IMR-90 (cell line): ENCODE data around the gene TAF1B. TPM values are rescaled to one million over a fixed set of nuclear protein-coding genes. Genes with fewer than 3 reads are reported as not detected.

ENCODE experiments used
- ATAC-seq: fragments of 200-7000 bp; cut with Tn5 transposase; 2 replicates; pipeline ENCODE4 v1.9.1; 2020; ENCODE audit warnings: low read depth, mild to moderate bottlenecking, moderate library complexity
- BruUV-seq: library from RNA; stranded (reverse); fragments of 400-500 nt; replicated peaks from 2 replicates; lab custom pipeline; 2021; lab: Mats Ljungman, UMichigan
- CTCF ChIA-PET: fragments of 300-600 bp; formaldehyde crosslinking; extraction: SDS; loops from one replicate; lab custom pipeline; 2021; ENCODE audit warnings: antibody characterized with exemption; lab: Yijun Ruan, JAX
- POLR2A ChIA-PET: fragments of 300-600 bp; sonication (Branson Sonifier 250); formaldehyde crosslinking; loops from one replicate; lab custom pipeline; 2022; ENCODE audit warnings: antibody characterized with exemption; ENCODE audit not compliant: unreplicated experiment; lab: Charles Lee
- DNase-seq: peaks from one replicate; pipeline ENCODE4 v3.0.0; 2013
- H2AFZ ChIP-seq: replicated peaks from 2 replicates; pipeline ENCODE3; 2013; ENCODE audit warnings: low read length, mild to moderate bottlenecking; ENCODE audit not compliant: poor library complexity
- H2AK5ac ChIP-seq: 2 replicates; pipeline ENCODE4 v1.6.1; 2013; ENCODE audit warnings: low read depth, low read length, inconsistent platforms
- H2AK9ac ChIP-seq: replicated peaks from 2 replicates; pipeline ENCODE3; 2013; ENCODE audit warnings: mild to moderate bottlenecking, low read depth, low read length, moderate library complexity; ENCODE audit not compliant: poor library complexity
- H2BK120ac ChIP-seq: 2 replicates; pipeline ENCODE4 v1.6.1; 2013; ENCODE audit warnings: low read depth, low read length, inconsistent platforms
- H2BK15ac ChIP-seq: 3 replicates; pipeline ENCODE4 v1.6.1; 2013; ENCODE audit warnings: low read depth, low read length, inconsistent platforms
- H2BK20ac ChIP-seq: 2 replicates; pipeline ENCODE4 v1.6.1; 2013; ENCODE audit warnings: low read depth, mild to moderate bottlenecking, inconsistent platforms, low read length, moderate library complexity
- H2BK5ac ChIP-seq: 2 replicates; pipeline ENCODE4 v1.6.1; 2013; ENCODE audit warnings: mild to moderate bottlenecking, low read depth, low read length, inconsistent platforms; ENCODE audit not compliant: poor library complexity, severe bottlenecking
- H3K14ac ChIP-seq: replicated peaks from 2 replicates; pipeline ENCODE4 v1.6.1; 2013; ENCODE audit warnings: low read depth, low read length, inconsistent platforms
- H3K18ac ChIP-seq: 2 replicates; pipeline ENCODE4 v1.6.1; 2013; ENCODE audit warnings: low read depth, low read length, control low read depth
- H3K23ac ChIP-seq: 2 replicates; pipeline ENCODE4 v1.6.1; 2013; ENCODE audit warnings: low read depth, low read length, inconsistent platforms
- H3K27ac ChIP-seq: 2 replicates; pipeline ENCODE4 v1.5.1; 2013; ENCODE audit warnings: mild to moderate bottlenecking, control low read depth, low read length; ENCODE audit not compliant: insufficient read depth
- H3K27me3 ChIP-seq: 2 replicates; pipeline ENCODE4 v1.6.1; 2013; ENCODE audit warnings: low read length; ENCODE audit not compliant: control insufficient read depth, insufficient read depth
- H3K36me3 ChIP-seq: 2 replicates; pipeline ENCODE4 v1.6.1; 2013; ENCODE audit warnings: low read length, mixed read lengths; ENCODE audit not compliant: control insufficient read depth, insufficient read depth
- H3K4ac ChIP-seq: 2 replicates; pipeline ENCODE4 v1.6.1; 2013; ENCODE audit warnings: low read depth, low read length, inconsistent platforms
- H3K4me1 ChIP-seq: 2 replicates; pipeline ENCODE4 v1.6.1; 2013; ENCODE audit warnings: low read length, mixed read lengths; ENCODE audit not compliant: control insufficient read depth, insufficient read depth
- H3K4me2 ChIP-seq: 2 replicates; pipeline ENCODE4 v1.6.1; 2013; ENCODE audit warnings: low read depth, mild to moderate bottlenecking, control low read depth, low read length, moderate library complexity
- H3K4me3 ChIP-seq: 2 replicates; pipeline ENCODE4 v1.5.1; 2013; ENCODE audit warnings: low read depth, mild to moderate bottlenecking, control low read depth, low read length, moderate library complexity; ENCODE audit not compliant: insufficient read depth
- H3K56ac ChIP-seq: 2 replicates; pipeline ENCODE4 v1.6.1; 2013; ENCODE audit warnings: low read length, inconsistent platforms; ENCODE audit not compliant: insufficient read depth; ENCODE audit errors: extremely low read depth
- H3K79me1 ChIP-seq, 2 experiments: 2 replicates each; pipeline ENCODE4 v1.6.1; 2013; ENCODE audit warnings: low read length in 2 of 2, inconsistent platforms in 1 of 2, low read depth in 1 of 2
- H3K9ac ChIP-seq: 2 replicates; pipeline ENCODE4 v1.6.1; 2013; ENCODE audit warnings: low read depth, low read length, control low read depth
- H3K9me1 ChIP-seq: 2 replicates; pipeline ENCODE4 v1.6.1; 2013; ENCODE audit warnings: low read length, inconsistent platforms; ENCODE audit not compliant: insufficient read depth
- H3K9me3 ChIP-seq: 2 replicates; pipeline ENCODE4 v1.6.1; 2013; ENCODE audit warnings: low read length; ENCODE audit not compliant: control insufficient read depth, insufficient read depth
- H4K20me1 ChIP-seq: 2 replicates; pipeline ENCODE4 v1.6.1; 2013; ENCODE audit warnings: low read length, inconsistent platforms; ENCODE audit not compliant: insufficient read depth
- H4K5ac ChIP-seq: 2 replicates; pipeline ENCODE4 v1.6.1; 2013; ENCODE audit warnings: mild to moderate bottlenecking, low read depth, low read length, control low read depth
- H4K8ac ChIP-seq, 2 experiments: 2 replicates each; pipeline ENCODE4 v1.6.1; 2013; ENCODE audit warnings: low read depth in 2 of 2, low read length in 2 of 2, control low read depth in 1 of 2, inconsistent platforms in 1 of 2
- H4K91ac ChIP-seq: 2 replicates; pipeline ENCODE4 v1.6.1; 2013; ENCODE audit warnings: low read depth, low read length, inconsistent platforms; ENCODE audit not compliant: insufficient read depth
- CEBPB ChIP-seq: IDR thresholded peaks from 2 replicates; pipeline ENCODE4 v1.6.1; 2012; ENCODE audit warnings: low read depth, low read length, improper control_type of control experiment
- ELK1 ChIP-seq: fragments of 150-350 bp; IDR thresholded peaks from 2 replicates; pipeline ENCODE4 v1.6.1; 2016; ENCODE audit warnings: low read depth, mild to moderate bottlenecking, low read length, moderate library complexity, borderline replicate concordance
- FOS ChIP-seq: fragments of 150-350 bp; IDR thresholded peaks from 2 replicates; pipeline ENCODE4 v1.6.1; 2016; ENCODE audit warnings: low read depth, low read length
- NFE2L2 ChIP-seq: fragments of 150-350 bp; IDR thresholded peaks from 2 replicates; pipeline ENCODE4 v1.6.1; 2016; ENCODE audit warnings: low read depth, mild to moderate bottlenecking, low read length
- POLR2A ChIP-seq: IDR thresholded peaks from 2 replicates; pipeline ENCODE4 v1.6.1; 2012; ENCODE audit warnings: mild to moderate bottlenecking, low read depth, low read length
- RCOR1 ChIP-seq: IDR thresholded peaks from 2 replicates; pipeline ENCODE4 v1.6.1; 2012; ENCODE audit warnings: mild to moderate bottlenecking, low read length, improper control_type of control experiment; ENCODE audit not compliant: insufficient replicate concordance
- RFX5 ChIP-seq: IDR thresholded peaks from 2 replicates; pipeline ENCODE4 v1.8.0; 2012; ENCODE audit warnings: low read depth, mild to moderate bottlenecking, low read length, moderate library complexity
- SMC3 ChIP-seq: fragments of 150-350 bp; IDR thresholded peaks from 2 replicates; pipeline ENCODE4 v1.6.1; 2016; ENCODE audit warnings: low read depth, mild to moderate bottlenecking, antibody characterized with exemption, low read length, moderate library complexity
- USF2 ChIP-seq: fragments of 150-350 bp; IDR thresholded peaks from 2 replicates; pipeline ENCODE4 v1.6.1; 2017; ENCODE audit warnings: mild to moderate bottlenecking, antibody characterized with exemption, low read length, low read depth
- WGBS, 2 experiments: methylation state at CpG; one replicate each; pipeline versions ENCODE4 v1.1.5 to v1.1.7; 2013; ENCODE audit warnings: missing lambda C conversion rate in 2 of 2; ENCODE audit not compliant: insufficient read length in 1 of 2; ENCODE audit errors: extremely low coverage in 2 of 2; 5-methylcytosine and 5-hydroxymethylcytosine counted together
- dilution Hi-C: fragments of 300-500 bp; cut with HindIII; formaldehyde crosslinking; loops from one replicate; pipeline ENCODE4 v1.14.3; 2018; ENCODE audit warnings: low sequenced_read_pairs; ENCODE audit not compliant: unreplicated experiment
- in situ Hi-C: fragments of 300-500 bp; cut with MboI; formaldehyde crosslinking; loops from 3 replicates; pipeline ENCODE4 v1.14.3; 2019; ENCODE audit warnings: low sequenced_read_pairs, inconsistent platforms, mixed read lengths
- intact Hi-C: fragments of 100-400 bp; cut with micrococcal nuclease; formaldehyde crosslinking; loops from 2 replicates; pipeline ENCODE4 v1.10.0; 2022
- polyA plus RNA-seq, 3 experiments: library from polyadenylated mRNA; depleted of rRNA; stranded (reverse); fragments of >200 nt; gene quantifications; 2 replicates each; pipeline ENCODE4 v1.2.3, GENCODE V29; 2012; ENCODE audit warnings: low replicate concordance in 1 of 3
- total RNA-seq: library from RNA; depleted of rRNA; stranded (reverse); fragments of >200 nt; gene quantifications from 2 replicates; pipeline ENCODE4 v1.2.3, GENCODE V29; 2012

TAF1B gene
- total and polyA plus RNA-seq, 2 of the 4 experiments (the other 2 are of a cell fraction) = 8.4 to 19.9 TPM

GRCh38 chr2:9808334-9809063 is 34.8 kb upstream of the TAF1B start:
- no peak overlapping the region for H4K8ac ChIP-seq
- peaks cover 7% of the 10 kb centered on the region; the same call in 1 of the 2 replicates for H3K9me1 ChIP-seq
- TF ChIP-seq RCOR1 (no peak), RFX5 (no peak), FOS (no peak), CEBPB (no peak), ELK1 (no peak), NFE2L2 (no peak), USF2 (no peak), POLR2A (no peak), SMC3 (no peak)
- dilution Hi-C loops (no loop called here), intact Hi-C loops (no loop called here), in situ Hi-C loops (loop anchor here (10.0 to 25.0 kb wide), 2 partner anchors 616 to 854 kb away; no protein-coding TSS in a partner anchor)
- no peak overlapping the region for H2BK15ac ChIP-seq
- H3K23ac ChIP-seq = no peak overlapping the region
- peaks cover 13% of the 10 kb centered on the region for H3K4me1 ChIP-seq
- H2AFZ ChIP-seq = no peak overlapping the region
- no peaks in the 10 kb centered on the region for H3K79me1 ChIP-seq
- H4K91ac ChIP-seq = no peak overlapping the region
- peaks cover 7% of the 10 kb centered on the region; the same call in 1 of the 2 replicates for H3K27me3 ChIP-seq
- H3K56ac ChIP-seq = no peak overlapping the region
- no peak overlapping the region for H3K4ac ChIP-seq
- no peak overlapping the region for H2BK5ac ChIP-seq
- H4K20me1 ChIP-seq = no peaks in the 10 kb centered on the region
- ChIA-PET CTCF (no interaction called here), POLR2A (no interaction called here)
- H2AK5ac ChIP-seq = no peak overlapping the region
- no peak overlapping the region for H3K18ac ChIP-seq
- DNase-seq (no peak), ATAC-seq (no peak)
- no peak overlapping the region for H2BK120ac ChIP-seq
- no peak overlapping the region for H3K9ac ChIP-seq
- no TSS peak for BruUV-seq
- H3K14ac ChIP-seq = no peak overlapping the region
- H3K9me3 ChIP-seq = no peaks in the 10 kb centered on the region
- H3K4me2 ChIP-seq = no peak overlapping the region
- H3K4me3 ChIP-seq = no peak overlapping the region
- peak overlapping the region; percentile 39 for H2AK9ac ChIP-seq
- WGBS, 2 experiments = no CpG with 5 or more reads among the region's 19 CpGs
- no peak overlapping the region for H2BK20ac ChIP-seq
- no peak overlapping the region for H4K5ac ChIP-seq
- no peak overlapping the region for H3K27ac ChIP-seq
- H3K36me3 ChIP-seq = no peaks in the 10 kb centered on the region
